Measurements from ENCODE around the gene FOXG1. TPM values are rescaled to one million over a fixed set of nuclear protein-coding genes. Genes with fewer than 3 reads are reported as not detected.

The FOXG1 gene
- total RNA-seq, 1 donor from 2014 or later: not detected

DNA sequence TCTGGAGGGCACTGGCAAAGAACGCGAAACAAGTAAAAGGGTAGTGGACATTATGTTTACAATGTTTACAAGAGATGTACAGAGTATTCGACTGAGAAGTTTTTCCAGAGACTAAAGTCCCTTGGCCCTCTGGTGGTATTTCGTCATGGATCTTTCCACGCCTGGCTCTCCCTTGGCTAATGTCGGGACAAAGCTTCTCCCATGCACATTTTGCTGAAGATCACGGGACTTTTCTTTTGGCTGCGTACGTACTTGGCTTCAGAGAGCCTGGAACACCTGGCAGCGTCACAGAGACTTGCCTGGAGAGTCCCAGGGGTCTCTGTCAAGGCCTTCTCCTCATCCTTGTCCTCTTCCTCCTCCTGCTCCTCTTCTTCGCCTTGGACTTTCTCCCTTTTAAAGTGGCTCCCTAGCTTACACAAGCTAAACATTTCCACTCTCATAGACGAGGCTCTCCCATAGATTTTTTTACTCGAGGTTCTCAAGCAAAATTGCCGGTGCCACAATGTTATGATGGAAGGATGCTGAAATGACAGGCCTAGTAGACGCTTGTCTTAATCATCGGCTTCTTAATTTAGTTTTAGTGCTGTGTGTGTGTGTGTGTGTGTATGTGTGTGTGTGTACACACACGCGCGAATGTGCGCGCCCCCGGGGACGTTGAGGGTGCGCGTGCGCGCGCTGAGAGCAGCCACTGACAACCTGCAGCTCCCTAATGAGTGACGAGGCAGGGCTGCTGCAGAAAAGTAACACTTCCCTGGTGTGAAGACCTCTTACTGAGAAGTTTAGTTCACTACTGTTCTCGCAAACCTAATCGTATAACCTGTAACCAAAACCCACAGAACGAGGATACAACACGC lies 4.9 kb upstream of the FOXG1 start:
- DNase-seq (ENCODE audit: low spot score) (no peak), ATAC-seq (no peak)

DNA sequence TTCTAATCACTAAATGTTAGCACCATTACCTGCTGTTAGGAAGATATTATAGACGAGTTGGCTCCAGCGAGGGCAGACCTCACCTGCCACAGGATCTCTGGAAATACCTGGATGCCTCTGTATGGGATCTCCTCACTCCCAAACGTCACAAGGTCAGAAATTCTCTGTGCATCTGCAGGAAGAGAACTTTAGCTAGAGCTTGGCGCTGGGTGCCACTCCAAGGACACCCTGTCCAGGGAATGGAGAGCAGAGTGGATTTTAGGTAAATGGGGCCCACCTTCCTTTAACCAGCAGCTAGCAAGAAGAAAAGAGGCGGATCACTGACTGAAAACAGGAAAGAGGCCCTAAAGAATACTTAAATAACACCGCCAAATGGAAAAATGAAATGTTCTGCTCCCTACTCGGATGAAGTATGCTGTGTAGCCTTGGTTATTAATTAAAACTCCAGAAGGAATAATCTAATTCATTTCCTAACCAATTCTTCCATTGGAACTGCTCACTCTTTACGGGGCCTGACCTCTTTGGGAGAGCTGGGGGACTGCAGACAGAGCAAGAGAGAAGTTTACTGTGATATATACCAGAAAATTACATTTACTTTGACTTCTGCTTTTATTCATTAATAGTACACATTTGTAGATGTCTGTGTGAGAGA lies 4.2 kb upstream of the FOXG1 start:
- DNase-seq (ENCODE audit: low spot score) (no peak), ATAC-seq (no peak)

GRCh38 chr14:28762955-28763326 lies 3.6 kb upstream of the FOXG1 start:
- DNase-seq (ENCODE audit: low spot score) (no peak), ATAC-seq (no peak)

GRCh38 chr14:28763751-28764256 lies 2.8 kb upstream of the FOXG1 start:
- DNase-seq (ENCODE audit: low spot score): no peak
- ATAC-seq: no peak

- DNase-seq (ENCODE audit: low spot score) (no peak), ATAC-seq (no peak)
These were observed 2.1 kb upstream of the FOXG1 start for GRCh38 chr14:28764257-28765160.

- no peak for ATAC-seq
- no peak for DNase-seq (ENCODE audit: low spot score)
These were observed 1.3 kb upstream of the FOXG1 start for GRCh38 chr14:28765169-28765830.

GRCh38 chr14:28765831-28766468 lies 637 bp upstream of the FOXG1 start:
- no peak for DNase-seq (ENCODE audit: low spot score)
- ATAC-seq: no peak

GRCh38 chr14:28767030-28767852 lies 654 bp downstream of the FOXG1 start:
- ATAC-seq: no peak
- DNase-seq (ENCODE audit: low spot score): no peak

DNA sequence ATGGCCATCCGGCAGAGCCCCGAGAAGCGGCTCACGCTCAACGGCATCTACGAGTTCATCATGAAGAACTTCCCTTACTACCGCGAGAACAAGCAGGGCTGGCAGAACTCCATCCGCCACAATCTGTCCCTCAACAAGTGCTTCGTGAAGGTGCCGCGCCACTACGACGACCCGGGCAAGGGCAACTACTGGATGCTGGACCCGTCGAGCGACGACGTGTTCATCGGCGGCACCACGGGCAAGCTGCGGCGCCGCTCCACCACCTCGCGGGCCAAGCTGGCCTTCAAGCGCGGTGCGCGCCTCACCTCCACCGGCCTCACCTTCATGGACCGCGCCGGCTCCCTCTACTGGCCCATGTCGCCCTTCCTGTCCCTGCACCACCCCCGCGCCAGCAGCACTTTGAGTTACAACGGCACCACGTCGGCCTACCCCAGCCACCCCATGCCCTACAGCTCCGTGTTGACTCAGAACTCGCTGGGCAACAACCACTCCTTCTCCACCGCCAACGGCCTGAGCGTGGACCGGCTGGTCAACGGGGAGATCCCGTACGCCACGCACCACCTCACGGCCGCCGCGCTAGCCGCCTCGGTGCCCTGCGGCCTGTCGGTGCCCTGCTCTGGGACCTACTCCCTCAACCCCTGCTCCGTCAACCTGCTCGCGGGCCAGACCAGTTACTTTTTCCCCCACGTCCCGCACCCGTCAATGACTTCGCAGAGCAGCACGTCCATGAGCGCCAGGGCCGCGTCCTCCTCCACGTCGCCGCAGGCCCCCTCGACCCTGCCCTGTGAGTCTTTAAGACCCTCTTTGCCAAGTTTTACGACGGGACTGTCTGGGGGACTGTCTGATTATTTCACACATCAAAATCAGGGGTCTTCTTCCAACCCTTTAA lies 1.5 kb downstream of the FOXG1 start:
- no peak for DNase-seq (ENCODE audit: low spot score)

GRCh38 chr14:28769276-28769880 lies 2.8 kb downstream of the FOXG1 start:
- no peak for ATAC-seq
- no peak for DNase-seq (ENCODE audit: low spot score)

More for the DNA sequence above, 1.5 kb downstream of the FOXG1 start:
- no peak for ATAC-seq

DNA sequence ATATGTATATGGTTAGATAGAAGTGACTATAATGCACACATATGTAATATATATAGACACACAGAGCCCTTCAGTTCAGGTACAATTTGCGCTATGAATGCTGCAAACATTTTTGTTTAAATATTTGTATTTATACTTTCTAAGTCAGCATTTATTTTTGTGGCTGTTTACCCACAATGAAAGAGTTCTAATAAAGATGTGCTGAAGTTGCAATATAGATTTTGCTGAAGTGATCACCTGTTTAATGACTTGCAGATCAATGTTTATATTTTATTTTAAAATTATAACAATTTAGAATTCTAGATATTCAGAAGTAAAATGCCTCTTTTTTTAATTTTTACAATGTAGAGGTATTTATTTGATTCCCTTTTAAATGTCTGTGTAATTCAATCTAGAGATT lies 3.5 kb downstream of the FOXG1 start:
- DNase-seq (ENCODE audit: low spot score) (no peak), ATAC-seq (no peak)

GRCh38 chr14:28770630-28771029 lies 4.0 kb downstream of the FOXG1 start:
- DNase-seq (ENCODE audit: low spot score) (no peak), ATAC-seq (no peak)

DNA sequence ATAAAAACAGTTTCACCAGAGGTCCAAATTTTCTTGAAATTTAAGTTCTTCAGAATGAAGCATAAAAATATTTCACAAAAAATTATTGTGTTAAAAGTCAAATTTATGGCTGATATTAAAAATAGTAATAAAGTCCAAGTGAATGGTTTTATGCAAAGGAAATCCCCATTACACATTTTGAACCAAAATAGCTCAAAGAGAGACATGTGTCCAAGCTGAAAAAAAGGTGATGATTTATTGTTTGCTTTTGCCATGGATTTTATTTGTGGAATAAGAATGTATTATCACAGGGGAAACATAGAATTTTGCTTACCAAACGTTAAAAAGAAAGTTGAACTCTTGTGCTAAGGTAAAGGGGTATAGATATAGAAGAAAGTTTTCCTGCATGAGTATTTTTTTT lies 4.6 kb downstream of the FOXG1 start:
- no peak for ATAC-seq
- DNase-seq (ENCODE audit: low spot score): no peak

- DNase-seq (ENCODE audit: low spot score): no peak
- ATAC-seq: no peak
These were observed 6.0 kb downstream of the FOXG1 start for GRCh38 chr14:28772613-28773012.

DNA sequence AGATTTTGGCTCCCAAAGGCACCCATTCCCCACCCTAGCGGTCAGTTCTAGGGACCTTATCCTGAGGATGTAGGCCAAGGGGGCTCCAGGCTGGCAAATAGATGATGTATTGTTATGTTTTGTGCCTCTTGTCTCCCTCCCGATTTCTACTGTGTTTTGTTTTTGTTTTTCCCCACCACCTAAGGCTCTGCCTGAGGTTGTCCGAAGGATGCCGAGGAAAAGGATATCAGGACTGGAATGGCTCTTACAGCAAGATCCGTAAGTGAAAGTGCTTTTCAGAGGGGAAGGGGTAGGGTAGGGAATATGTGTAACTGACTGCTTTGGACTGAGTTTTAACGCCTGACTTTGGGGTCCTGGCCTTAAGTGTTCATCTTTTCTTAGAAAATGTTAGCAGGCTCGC lies 6.6 kb downstream of the FOXG1 start:
- no peak for ATAC-seq

GRCh38 chr14:28773861-28774691 lies 7.5 kb downstream of the FOXG1 start:
- DNase-seq (ENCODE audit: low spot score) (no peak), ATAC-seq (peak; percentile 23)

More for the DNA sequence above, 6.6 kb downstream of the FOXG1 start:
- DNase-seq (ENCODE audit: low spot score): no peak
